Middle frontal gyrus (tissue), 1 donor: ENCODE measurements around the gene RPS6KA1.
A peak's percentile ranks its signal among the peaks of the same experiment; 100 is the strongest.
"Not testable (repeated sequence)": the region's sequence is repeated elsewhere in the genome, so short reads cannot be mapped to it uniquely, and the experiment has no call there.

ENCODE experiments used
- DNase-seq: peaks from one replicate; pipeline ENCODE4 v3.0.0-alpha.2; 2015; ENCODE audit warnings: low spot score; ENCODE audit errors: extremely low spot score

RPS6KA1 gene

DNA sequence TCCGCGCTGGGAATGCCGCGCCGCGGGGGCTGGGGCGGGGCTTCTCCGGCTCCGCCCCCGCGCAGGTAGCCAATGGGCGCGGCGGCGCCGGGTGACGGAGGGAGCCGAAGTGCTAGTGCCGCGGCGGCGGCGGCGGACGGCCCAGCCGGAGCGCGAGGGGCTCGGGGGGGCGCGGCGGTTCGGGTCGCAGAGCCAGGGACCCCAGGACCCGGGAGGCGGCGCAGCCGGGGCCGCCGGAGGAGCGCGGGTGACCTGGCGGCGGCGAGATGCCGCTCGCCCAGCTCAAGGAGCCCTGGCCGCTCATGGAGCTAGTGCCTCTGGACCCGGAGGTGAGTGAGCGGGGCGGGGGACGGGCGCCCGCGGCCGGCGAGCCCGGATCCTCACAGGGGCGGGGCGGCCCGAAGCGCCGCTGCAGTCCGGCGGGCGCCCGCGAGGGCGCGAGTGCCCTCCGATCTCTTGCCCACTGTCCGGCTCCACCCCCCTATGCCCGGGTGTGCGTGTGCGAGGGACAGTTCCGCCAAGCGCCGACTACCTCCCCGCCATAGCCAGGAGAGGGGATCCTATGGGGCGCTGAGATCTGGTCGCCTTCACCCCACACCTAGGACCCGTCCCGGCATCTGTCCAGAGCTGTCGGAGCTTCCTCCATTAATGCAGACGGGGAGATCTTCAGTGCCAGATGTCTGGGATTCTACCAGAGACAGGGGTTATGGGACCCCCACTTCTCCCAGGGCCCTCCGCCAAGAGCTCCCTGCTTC lies at the start of gene RPS6KA1:
RPS6KA1 (plus strand) TSS at position 107 of the 755 bp plus-strand sequence; CDS start at position 267, 160 bp downstream.
- peak; percentile 44 for DNase-seq

GRCh38 chr1:26482921-26483320 lies 46.6 kb upstream of the RPS6KA1 start:
- DNase-seq: no peak

GRCh38 chr1:26483980-26484379 lies 45.6 kb upstream of the RPS6KA1 start:
- DNase-seq: no peak

DNA sequence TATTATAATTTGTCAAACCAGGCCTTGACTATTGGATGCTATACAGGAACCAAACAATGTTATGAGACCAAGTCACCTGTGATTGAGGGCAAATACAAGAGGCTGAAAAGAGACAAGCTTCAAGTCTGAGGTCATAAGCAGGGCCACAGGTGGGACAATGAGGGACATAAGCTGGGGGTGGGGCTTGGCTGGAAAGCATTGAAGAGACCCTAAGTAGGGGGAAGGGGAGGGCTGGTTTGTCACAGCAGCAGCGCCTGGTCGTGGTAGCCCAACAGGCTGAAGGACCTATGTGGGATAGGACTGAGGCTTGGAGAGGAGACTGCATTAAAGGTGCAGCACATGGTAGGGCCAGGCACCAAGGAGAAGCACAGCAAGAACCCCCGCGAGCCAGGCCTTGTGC lies 39.4 kb upstream of the RPS6KA1 start:
- DNase-seq: no peak

DNA sequence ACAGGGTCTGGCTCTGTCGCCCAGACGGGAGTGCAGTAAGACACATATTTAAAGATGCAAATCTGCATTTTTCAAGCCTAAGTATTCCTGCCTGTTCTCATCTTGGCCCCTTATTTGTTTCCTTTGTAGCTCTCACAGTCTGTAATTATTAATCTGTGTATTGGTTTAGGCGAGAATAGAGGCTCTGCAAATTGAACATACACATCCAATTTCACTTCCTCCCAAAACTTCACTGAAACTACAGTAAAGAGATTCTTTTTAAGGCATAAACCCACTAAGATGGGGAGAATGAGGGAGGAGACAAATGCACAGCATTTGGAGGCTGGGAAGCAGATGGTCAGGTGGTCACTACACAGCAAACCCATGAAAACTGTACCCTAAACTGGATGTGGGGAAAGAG lies 36.3 kb upstream of the RPS6KA1 start:
- no peak for DNase-seq

DNA sequence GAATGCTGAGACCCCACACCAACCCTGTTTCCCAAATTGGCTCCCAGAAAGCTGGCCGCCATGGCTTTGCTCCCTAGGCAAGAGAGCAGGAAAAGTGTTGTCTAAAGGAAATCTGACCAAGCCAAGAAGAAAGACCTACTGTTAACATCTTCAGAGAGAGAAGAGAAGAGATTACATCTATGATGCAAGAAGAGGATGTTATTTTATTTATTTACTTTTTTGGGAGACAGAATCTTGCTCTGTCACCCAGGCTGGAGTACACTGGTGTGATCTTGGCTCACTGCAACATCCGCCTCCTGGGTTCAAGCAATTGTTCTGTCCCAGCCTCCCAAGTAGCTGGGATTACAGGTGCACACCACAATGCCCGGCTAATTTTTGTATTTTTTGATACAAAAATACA lies 35.6 kb upstream of the RPS6KA1 start:
- DNase-seq: no peak

- DNase-seq: no peak
Measured at GRCh38 chr1:26496861-26497260, 32.7 kb upstream of the RPS6KA1 start.

GRCh38 chr1:26498894-26499293 lies 30.7 kb upstream of the RPS6KA1 start:
- no peak for DNase-seq

- DNase-seq: peak; percentile 34
Measured at GRCh38 chr1:26500488-26501175, 28.9 kb upstream of the RPS6KA1 start.

- not testable (repeated sequence) for DNase-seq
Measured at GRCh38 chr1:26510711-26511110, 18.9 kb upstream of the RPS6KA1 start.

- DNase-seq: not testable (repeated sequence)
Measured at GRCh38 chr1:26515836-26516235, 13.7 kb upstream of the RPS6KA1 start.

DNA sequence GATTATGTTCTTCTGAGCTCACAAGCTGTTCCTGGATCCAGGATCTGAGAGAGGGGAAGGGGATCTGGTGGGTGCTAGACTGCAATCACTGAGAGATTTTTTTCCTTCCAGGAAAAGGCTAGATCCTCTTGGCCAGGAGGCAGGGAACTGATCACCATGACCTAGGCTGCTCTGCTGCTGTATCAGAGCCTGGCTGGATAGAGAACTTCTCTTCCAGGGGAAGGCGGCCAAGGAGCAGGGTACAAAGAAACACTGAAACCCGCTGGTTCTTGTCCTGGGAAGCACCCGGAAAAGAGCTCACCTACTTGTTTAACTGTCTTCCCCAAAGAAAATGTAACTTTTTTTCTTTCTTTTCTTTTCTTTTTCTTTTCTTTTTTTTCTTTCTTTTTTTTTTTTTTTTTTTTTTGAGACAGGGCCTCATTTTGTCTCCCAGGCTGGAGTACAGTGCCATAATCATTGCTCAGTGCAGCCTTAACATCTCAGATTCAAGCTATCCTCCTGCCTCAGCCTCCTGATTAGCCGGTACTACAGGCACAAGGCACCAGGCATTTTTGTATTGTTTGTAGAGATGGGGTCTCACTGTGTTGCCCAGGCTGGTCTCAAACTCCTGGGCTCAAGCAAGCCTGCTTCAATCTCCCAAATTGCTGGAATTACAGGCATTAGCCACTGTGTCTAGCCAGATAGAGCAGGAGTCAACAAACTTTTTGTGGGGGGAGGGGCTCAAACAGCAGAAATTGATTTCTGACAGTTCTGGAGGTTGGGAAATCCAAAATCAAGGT lies 12.4 kb upstream of the RPS6KA1 start:
- no peak for DNase-seq

DNA sequence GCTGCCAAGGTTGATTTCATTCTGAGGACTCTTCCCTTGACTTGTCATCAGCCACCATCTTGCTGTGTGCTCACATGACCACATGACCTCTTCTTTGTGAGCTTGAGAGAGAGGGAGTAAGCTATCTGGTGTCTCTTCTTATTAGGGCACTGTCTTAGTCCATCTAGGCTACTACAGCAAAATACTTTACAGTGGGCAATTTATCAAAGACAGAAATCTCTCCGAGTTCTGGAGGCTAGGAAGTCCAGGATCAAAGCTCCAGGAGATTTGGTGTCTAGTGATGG lies 11.9 kb upstream of the RPS6KA1 start:
- DNase-seq: no peak

GRCh38 chr1:26518355-26518754 lies 11.2 kb upstream of the RPS6KA1 start:
- no peak for DNase-seq

- DNase-seq: no peak
Measured at GRCh38 chr1:26520339-26520738, 9.2 kb upstream of the RPS6KA1 start.

- DNase-seq: no peak
Measured at GRCh38 chr1:26521669-26522030, 7.9 kb upstream of the RPS6KA1 start.

- DNase-seq: no peak
Measured at GRCh38 chr1:26522073-26522472, 7.5 kb upstream of the RPS6KA1 start.

DNA sequence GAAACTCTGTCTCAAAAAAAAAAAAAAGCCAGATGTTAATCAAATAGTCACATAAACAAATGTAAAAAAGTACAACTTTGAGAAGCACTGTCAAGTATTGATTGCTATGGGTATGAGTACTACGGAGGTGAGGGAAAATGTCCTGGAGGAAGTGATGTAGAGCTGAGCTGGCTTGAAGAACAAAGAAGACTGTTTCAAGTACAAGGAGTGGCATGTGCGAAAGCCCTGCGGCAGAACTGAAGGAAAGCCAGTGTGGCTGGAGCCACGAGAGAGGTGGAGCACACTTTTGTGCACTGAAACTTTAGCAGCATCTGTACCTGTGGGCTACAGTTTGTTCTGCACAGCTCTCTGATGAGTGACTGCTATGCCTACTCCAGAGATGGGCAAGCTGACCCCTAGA lies 5.4 kb upstream of the RPS6KA1 start:
- DNase-seq: no peak

DNA sequence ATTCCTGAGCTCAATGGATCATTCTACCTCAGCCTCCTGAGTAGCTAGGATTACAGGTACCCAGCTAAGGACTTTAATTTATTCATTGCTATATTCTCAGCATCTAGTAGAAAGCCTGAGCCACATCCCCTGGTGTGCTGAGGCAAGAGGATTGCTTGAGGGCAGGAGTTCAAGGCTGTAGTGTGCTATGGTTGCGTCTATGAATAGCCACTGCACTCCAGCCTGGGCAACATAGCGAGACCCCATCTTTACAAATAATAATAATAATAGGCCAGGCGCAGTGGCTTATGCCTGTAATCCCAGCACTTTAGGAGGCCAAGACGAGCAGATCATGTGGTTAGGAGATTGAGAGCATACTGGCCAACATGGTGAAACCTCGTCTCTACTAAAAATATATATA lies 3.3 kb upstream of the RPS6KA1 start:
- no peak for DNase-seq

DNA sequence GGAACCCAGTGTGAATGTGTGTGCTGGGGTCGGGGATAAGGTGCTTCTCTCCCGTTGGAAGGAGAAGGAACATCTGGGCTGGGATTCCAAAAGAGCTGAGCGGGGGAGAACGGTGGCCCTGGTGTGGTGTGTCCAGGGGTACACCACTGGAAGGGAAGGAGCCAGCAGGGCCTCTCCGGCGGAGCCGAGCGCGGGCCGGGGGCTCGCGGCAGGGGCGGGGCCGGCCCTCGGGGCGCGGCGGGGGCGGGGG lies 231 bp upstream of the RPS6KA1 start:
- DNase-seq: no peak

DNA sequence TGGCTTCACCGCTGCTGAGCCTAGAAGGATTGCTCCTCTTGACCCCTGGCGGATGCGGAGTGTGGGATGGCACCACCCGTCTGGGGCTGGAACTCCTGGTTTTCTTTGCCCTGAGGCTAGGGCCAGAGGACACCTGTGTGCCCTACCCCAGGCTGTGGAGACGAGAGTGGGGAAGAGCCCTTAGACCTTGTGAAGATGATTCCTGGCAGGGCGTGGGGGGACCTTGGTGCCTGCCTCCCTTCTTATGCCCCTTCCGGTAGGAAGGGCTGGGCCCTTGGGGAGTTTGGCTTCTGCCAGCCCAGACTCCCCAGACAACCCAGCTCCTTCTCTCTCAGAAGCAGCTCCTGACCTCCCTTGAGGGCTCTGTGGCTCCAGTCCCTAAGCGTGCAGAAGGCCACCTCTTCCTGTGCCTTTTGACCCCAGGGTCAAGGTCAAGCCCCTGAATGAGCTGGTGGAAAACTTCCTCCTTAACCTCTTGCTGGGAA lies 891 bp downstream of the RPS6KA1 start:
- no peak for DNase-seq

- DNase-seq: no peak
Measured at GRCh38 chr1:26530895-26531598, 1.5 kb downstream of the RPS6KA1 start.
